ENCODE data around the gene ZMIZ2. TPM values are rescaled to one million over a fixed set of nuclear protein-coding genes. Genes with fewer than 3 reads are reported as not detected.

Gene ZMIZ2
- total and polyA plus RNA-seq, 7 donors: 11.7 to 32.9 (median 25.0) TPM

DNA sequence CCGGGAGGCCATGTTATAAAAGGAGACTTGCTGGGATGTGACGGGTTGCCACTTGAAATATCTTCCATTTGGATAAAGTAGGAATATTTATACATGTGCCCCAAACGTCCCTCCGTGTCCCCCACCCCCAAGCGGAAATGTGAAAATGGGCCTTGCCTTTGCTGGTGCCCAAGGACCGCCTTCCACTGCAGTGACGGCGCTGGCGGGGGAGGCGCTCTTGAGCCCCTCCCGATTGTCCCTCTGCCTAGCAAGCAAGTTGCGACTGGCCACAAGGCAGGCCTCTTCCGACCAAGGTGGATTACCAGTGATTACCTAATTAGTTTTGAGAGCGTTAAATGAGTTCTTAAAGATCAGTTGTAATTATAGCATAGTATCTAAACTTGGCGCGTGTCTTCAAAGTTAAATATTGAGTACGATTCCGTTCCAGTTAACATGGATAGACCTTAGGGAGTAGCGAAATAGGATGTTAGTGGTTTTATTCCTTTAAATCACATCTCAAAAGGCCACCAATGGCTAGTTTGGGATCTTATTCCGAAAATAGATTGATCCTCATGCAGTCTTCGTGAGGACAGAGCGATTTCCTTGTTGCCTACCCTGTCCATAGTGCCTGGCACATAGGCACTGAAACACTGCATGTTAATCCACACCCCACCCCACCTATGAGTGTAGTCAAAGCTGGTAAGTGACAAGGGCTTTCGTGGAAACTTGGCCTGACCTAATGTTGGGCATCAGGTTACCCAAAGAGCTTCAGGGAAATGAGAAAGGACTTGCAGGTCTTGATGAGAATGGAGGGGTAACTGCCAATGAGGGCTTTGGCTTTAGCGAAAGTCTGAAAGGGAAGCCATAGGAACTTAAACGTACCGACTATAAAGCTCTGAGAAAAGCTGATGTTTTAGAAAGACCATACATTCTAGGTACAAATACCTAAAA lies 48.9 kb downstream of the ZMIZ2 start:
- Histone ChIP-seq H3K4me3 (peak overlapping the region; percentile 70), H3K36me3 (ENCODE audit: insufficient read depth in 1 of 2, low read depth in 1 of 2) (peaks cover 7 to 41% of the 10 kb centered on the region in 2 donors), H3K27me3 (ENCODE audit: insufficient read depth in 3 of 3, low read length in 2 of 3) (no peaks in the 10 kb centered on the region), H3K27ac (peak overlapping the region; percentile 89), H3K9me3 (no peaks in the 10 kb centered on the region), H3K4me1 (peaks cover 11% of the 10 kb centered on the region)
- DNase-seq (peak; percentile 89 to 92), ATAC-seq (peak; percentile 79 to 82 (median 82))
- intact Hi-C loops (cut with DNase I): loop anchor here in 1 of 2 donors (2.0 to 5.0 kb wide), 3 partner anchors 49 to 210 kb away; partner anchors contain the start of gene OGDH
- TF ChIP-seq, protein P1, sequence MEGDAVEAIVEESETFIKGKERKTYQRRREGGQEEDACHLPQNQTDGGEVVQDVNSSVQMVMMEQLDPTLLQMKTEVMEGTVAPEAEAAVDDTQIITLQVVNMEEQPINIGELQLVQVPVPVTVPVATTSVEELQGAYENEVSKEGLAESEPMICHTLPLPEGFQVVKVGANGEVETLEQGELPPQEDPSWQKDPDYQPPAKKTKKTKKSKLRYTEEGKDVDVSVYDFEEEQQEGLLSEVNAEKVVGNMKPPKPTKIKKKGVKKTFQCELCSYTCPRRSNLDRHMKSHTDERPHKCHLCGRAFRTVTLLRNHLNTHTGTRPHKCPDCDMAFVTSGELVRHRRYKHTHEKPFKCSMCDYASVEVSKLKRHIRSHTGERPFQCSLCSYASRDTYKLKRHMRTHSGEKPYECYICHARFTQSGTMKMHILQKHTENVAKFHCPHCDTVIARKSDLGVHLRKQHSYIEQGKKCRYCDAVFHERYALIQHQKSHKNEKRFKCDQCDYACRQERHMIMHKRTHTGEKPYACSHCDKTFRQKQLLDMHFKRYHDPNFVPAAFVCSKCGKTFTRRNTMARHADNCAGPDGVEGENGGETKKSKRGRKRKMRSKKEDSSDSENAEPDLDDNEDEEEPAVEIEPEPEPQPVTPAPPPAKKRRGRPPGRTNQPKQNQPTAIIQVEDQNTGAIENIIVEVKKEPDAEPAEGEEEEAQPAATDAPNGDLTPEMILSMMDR (IDR thresholded peaks at IDR 0.05): peak; percentile 20
- 5 to 8% (median 7%) methylated on average over 26 of the region's 26 CpGs for WGBS, 3 donors

DNA sequence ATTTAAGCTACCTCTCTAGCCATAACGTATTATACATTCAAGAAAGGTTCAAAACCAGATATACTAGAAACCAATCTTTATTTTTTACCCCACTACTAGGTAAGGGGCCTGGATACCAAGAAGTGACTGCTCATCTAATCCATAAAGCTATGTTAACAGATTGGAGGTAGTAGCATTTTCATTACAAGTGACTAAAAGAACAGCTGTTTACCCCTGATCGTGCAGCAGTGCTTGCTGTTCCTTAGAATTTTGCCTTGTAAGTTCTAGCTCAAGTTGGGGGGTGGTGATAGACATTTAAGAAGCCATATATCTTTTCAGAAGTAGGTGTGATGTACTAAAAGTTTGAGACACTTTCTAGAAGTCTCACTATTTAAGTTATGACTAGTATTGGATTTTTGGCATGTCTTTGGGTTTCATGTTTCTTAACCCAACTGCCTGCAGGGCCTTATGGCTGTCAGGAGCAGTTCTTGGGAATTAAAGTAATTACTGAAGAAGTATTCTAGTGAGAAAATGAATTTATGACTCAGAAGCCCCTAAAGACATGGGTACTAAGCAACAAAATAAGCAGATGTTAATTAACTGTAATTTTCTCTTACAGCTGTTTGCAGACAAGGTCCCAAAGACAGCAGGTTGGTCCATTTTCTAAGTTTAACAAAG lies 50.1 kb downstream of the ZMIZ2 start:
- Histone ChIP-seq H3K27ac (peak overlapping the region; percentile 89), H3K4me1 (peaks cover 11% of the 10 kb centered on the region)

DNA sequence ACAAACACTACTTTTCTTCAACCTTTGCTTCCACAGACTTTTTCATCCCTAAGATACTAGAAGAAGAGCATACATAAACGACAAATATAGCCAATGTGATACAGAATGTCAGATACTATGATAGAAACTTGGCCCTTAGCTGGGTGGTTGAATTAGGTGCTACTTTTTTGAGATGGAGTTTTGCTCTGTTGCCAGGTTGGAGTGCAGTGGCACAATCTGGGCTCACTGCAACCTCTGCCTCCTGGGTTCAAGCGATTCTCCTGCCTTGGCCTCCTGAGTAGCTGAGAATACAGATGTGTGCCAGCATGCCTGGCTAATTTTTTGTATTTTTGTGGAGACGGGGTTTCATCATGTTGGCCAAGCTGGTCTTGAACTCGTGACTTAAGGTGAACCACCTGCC lies 51.3 kb downstream of the ZMIZ2 start:
- Histone ChIP-seq H3K4me3 (no peak overlapping the region), H3K9me3 (no peaks in the 10 kb centered on the region), H3K4me1 (peaks cover 11% of the 10 kb centered on the region), H3K27me3 (ENCODE audit: insufficient read depth in 3 of 3, low read length in 2 of 3) (no peaks in the 10 kb centered on the region), H3K36me3 (ENCODE audit: insufficient read depth in 1 of 2, low read depth in 1 of 2) (peaks cover 12 to 63% of the 10 kb centered on the region in 2 donors), H3K27ac (no peak overlapping the region)
- no peak for ATAC-seq
- DNase-seq: no peak
- intact Hi-C loops (cut with DNase I): loop anchor here in 1 of 2 donors (5.0 kb wide), 2 partner anchors 193 to 213 kb away; partner anchors contain the start of gene OGDH
- WGBS, 3 donors: 71 to 80% (median 72%) methylated on average over 4 of the region's 4 CpGs
- TF ChIP-seq, protein P1 (IDR thresholded peaks at IDR 0.05): no peak

More for the DNA sequence above, 50.1 kb downstream of the ZMIZ2 start:
- Histone ChIP-seq H3K4me3 (peak overlapping the region; percentile 70), H3K36me3 (ENCODE audit: insufficient read depth in 1 of 2, low read depth in 1 of 2) (peaks cover 12 to 53% of the 10 kb centered on the region in 2 donors), H3K27me3 (ENCODE audit: insufficient read depth in 3 of 3, low read length in 2 of 3) (no peaks in the 10 kb centered on the region), H3K9me3 (no peaks in the 10 kb centered on the region)
- intact Hi-C loops (cut with DNase I): loop anchor here in 1 of 2 donors (5.0 kb wide), 2 partner anchors 191 to 211 kb away; partner anchors contain the start of gene OGDH
- no peak for DNase-seq
- no peak for ATAC-seq
- 13 to 25% (median 16%) methylated on average over 2 of the region's 2 CpGs for WGBS, 3 donors
- TF ChIP-seq, protein P1 (IDR thresholded peaks at IDR 0.05): no peak

DNA sequence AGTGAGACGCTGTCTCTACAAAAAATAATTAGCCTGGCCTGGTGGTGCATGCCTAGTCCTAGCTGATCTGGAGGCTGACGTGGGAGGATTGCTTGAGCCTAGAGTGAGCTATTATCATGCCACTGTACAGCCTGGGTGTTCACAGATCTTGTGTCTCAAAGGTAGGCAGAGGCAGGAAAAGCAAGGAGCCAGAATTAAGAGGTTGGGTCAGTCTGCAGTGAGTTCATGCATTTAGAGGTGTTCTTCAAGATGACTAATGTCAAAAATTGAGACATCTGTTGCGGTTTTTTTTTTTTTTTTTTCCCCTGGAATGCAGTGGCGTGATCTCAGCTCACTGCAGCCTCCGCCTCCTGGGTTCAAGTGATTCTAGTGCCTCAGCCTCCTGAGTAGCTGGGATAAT lies 53.2 kb downstream of the ZMIZ2 start:
- TF ChIP-seq, protein P1 (IDR thresholded peaks at IDR 0.05): no peak
- DNase-seq (no peak), ATAC-seq (no peak)
- no peaks in the 10 kb centered on the region for H3K27me3 ChIP-seq (ENCODE audit: insufficient read depth in 3 of 3, low read length in 2 of 3)
- intact Hi-C loops (cut with DNase I): no loop called here
- peaks cover 12 to 63% of the 10 kb centered on the region in 2 donors for H3K36me3 ChIP-seq (ENCODE audit: insufficient read depth in 1 of 2, low read depth in 1 of 2)
- H3K4me1 ChIP-seq: peaks cover 11% of the 10 kb centered on the region
- no peak overlapping the region for H3K4me3 ChIP-seq
- WGBS, 3 donors: 86 to 95% (median 94%) methylated on average over 5 of the region's 5 CpGs
- no peak overlapping the region for H3K27ac ChIP-seq
- H3K9me3 ChIP-seq: no peaks in the 10 kb centered on the region
